Inflammatory macrophage treated with lipopolysaccharide for 4 hours (primary cell): Measurements from ENCODE around the gene MSL3B.
"Not testable (repeated sequence)": the region's sequence is repeated elsewhere in the genome, so short reads cannot be mapped to it uniquely, and the experiment has no call there.

Source experiments
- DNase-seq: peaks from one replicate; pipeline ENCODE4 v3.0.0-alpha.2; 2020

MSL3B gene

GRCh38 chr2:233867993-233868532, at the start of gene MSL3B:
Gene MSL3B (minus strand): TSS chr2:233868386.
- peak; percentile 63 for DNase-seq

- DNase-seq, result no peak
These were observed 48.9 kb upstream of the MSL3B start, which contains the start of gene TRPM8 for GRCh38 chr2:233917116-233917515. Gene TRPM8 (plus strand): TSS chr2:233917373. CDS start chr2:233926538, 9,165 bp downstream.

- DNase-seq, result no peak
These were observed 46.9 kb upstream of the MSL3B start for GRCh38 chr2:233915128-233915527.

GRCh38 chr2:233912691-233913423, 44.7 kb upstream of the MSL3B start:
- DNase-seq, result no peak

GRCh38 chr2:233907627-233908026, 39.4 kb upstream of the MSL3B start:
- no peak for DNase-seq

- no peak for DNase-seq
These were observed 37.8 kb upstream of the MSL3B start for GRCh38 chr2:233905945-233906344.

- no peak for DNase-seq
These were observed 33.7 kb upstream of the MSL3B start for GRCh38 chr2:233901884-233902283.

- no peak for DNase-seq
These were observed 33.2 kb upstream of the MSL3B start for GRCh38 chr2:233901367-233901766.

- not testable (repeated sequence) for DNase-seq
These were observed 28.1 kb upstream of the MSL3B start for GRCh38 chr2:233896253-233896652.

GRCh38 chr2:233892793-233893192, 24.6 kb upstream of the MSL3B start:
- DNase-seq, result no peak

GRCh38 chr2:233882353-233882752, 14.2 kb upstream of the MSL3B start:
- no peak for DNase-seq

GRCh38 chr2:233872125-233872524, 3.9 kb upstream of the MSL3B start:
- DNase-seq, result peak; percentile 12

GRCh38 chr2:233871432-233871831, 3.2 kb upstream of the MSL3B start:
- no peak for DNase-seq

- DNase-seq, result no peak
These were observed 1.7 kb downstream of the MSL3B start for GRCh38 chr2:233866479-233866878.

- no peak for DNase-seq
These were observed 2.3 kb downstream of the MSL3B start for GRCh38 chr2:233865838-233866237.

GRCh38 chr2:233862261-233862768, 5.9 kb downstream of the MSL3B start:
- no peak for DNase-seq

- DNase-seq, result no peak
These were observed 9.9 kb downstream of the MSL3B start for GRCh38 chr2:233858331-233858730.

GRCh38 chr2:233857511-233858141, 10.6 kb downstream of the MSL3B start:
- DNase-seq, result peak; percentile 42

- DNase-seq, result no peak
These were observed 12.0 kb downstream of the MSL3B start for GRCh38 chr2:233856184-233856583.

- no peak for DNase-seq
These were observed 12.8 kb downstream of the MSL3B start for GRCh38 chr2:233855345-233855744.

- DNase-seq, result peak; percentile 92
These were observed 13.8 kb downstream of the MSL3B start, which contains the start of gene HJURP for GRCh38 chr2:233854241-233854981. Gene HJURP (minus strand): TSS chr2:233854535. CDS start chr2:233854500, 35 bp downstream.

- no peak for DNase-seq
These were observed 14.3 kb downstream of the MSL3B start for GRCh38 chr2:233853883-233854240.

- no peak for DNase-seq
These were observed 14.8 kb downstream of the MSL3B start for GRCh38 chr2:233853353-233853752.
